NB4 (cell line): Measurements from ENCODE around the gene GOSR1.

ENCODE experiments used
- CTCF ChIP-seq: IDR thresholded peaks from one replicate; pipeline ENCODE4 v1.5.1; 2012; ENCODE audit warnings: low read depth, low read length
- MYC ChIP-seq: IDR thresholded peaks from 2 replicates; pipeline ENCODE4 v1.6.1; 2011; ENCODE audit warnings: low read depth, low read length
- POLR2A ChIP-seq: IDR thresholded peaks from 2 replicates; pipeline ENCODE4 v1.6.1; 2011; ENCODE audit warnings: mild to moderate bottlenecking; ENCODE audit not compliant: insufficient read length; ENCODE audit errors: extremely low read depth

GRCh38 chr17:30443721-30444120, 33.5 kb upstream of the GOSR1 start:
- TF ChIP-seq CTCF (no peak), POLR2A (no peak), MYC (no peak)
